PFSK-1 (cell line): Measurements from ENCODE around the gene SSR2. TPM values are rescaled to one million over a fixed set of nuclear protein-coding genes. Genes with fewer than 3 reads are reported as not detected.

Experiments
- FOXP2 ChIP-seq: optimal IDR thresholded peaks from 2 replicates; pipeline ENCODE3; 2011; ENCODE audit warnings: borderline replicate concordance, control low read depth, inconsistent platforms; ENCODE audit not compliant: insufficient read depth; ENCODE audit errors: extremely low read length, extremely low read depth
- POLR2AphosphoS5 ChIP-seq: IDR thresholded peaks from 2 replicates; pipeline ENCODE4 v1.6.1; 2012; ENCODE audit warnings: low read depth, mild to moderate bottlenecking, control low read depth, low read length, moderate library complexity
- REST ChIP-seq, 2 experiments: IDR thresholded peaks; 2 replicates each; pipeline versions ENCODE4 v1.6.1 to v1.8.0; 2011 to 2012; ENCODE audit warnings: low read depth in 2 of 2, low read length in 2 of 2, control low read depth in 1 of 2, inconsistent platforms in 1 of 2, mild to moderate bottlenecking in 1 of 2, moderate library complexity in 1 of 2; ENCODE audit not compliant: insufficient read depth in 1 of 2
- SIN3A ChIP-seq: IDR thresholded peaks from 2 replicates; pipeline ENCODE4 v1.6.1; 2012; ENCODE audit warnings: mild to moderate bottlenecking, low read length, moderate library complexity, borderline replicate concordance; ENCODE audit not compliant: insufficient read depth
- TAF1 ChIP-seq: IDR thresholded peaks from 2 replicates; pipeline ENCODE4 v1.6.1; 2012; ENCODE audit warnings: low read length, control low read depth, borderline replicate concordance; ENCODE audit not compliant: insufficient read depth
- polyA plus RNA-seq: library from polyadenylated mRNA; unstranded; fragments of >200 nt; gene quantifications from one replicate; pipeline ENCODE4 v1.2.1, GENCODE V29; 2012; ENCODE audit warnings: low read depth, missing spikeins; ENCODE audit not compliant: insufficient read length

Gene SSR2
- polyA plus RNA-seq: 234 TPM

GRCh38 chr1:156020293-156021092, at the start of gene SSR2:
Gene SSR2 (minus strand): TSS chr1:156020951. CDS start chr1:156020167, 784 bp downstream.
- TF ChIP-seq SIN3A: peak; percentile 82; the same call in 1 of the 2 replicates
- peak; percentile 87 for TF ChIP-seq TAF1
- TF ChIP-seq REST (IDR thresholded peaks at IDR 0.05; ENCODE audit: insufficient read depth in 1 of 2, low read depth in 2 of 2, low read length in 2 of 2): peak in 1 of 2 experiments; percentile 58; a peak in 1 of 4 replicates
- TF ChIP-seq FOXP2: peak; percentile 12
- peak; percentile 98 for TF ChIP-seq POLR2AphosphoS5

DNA sequence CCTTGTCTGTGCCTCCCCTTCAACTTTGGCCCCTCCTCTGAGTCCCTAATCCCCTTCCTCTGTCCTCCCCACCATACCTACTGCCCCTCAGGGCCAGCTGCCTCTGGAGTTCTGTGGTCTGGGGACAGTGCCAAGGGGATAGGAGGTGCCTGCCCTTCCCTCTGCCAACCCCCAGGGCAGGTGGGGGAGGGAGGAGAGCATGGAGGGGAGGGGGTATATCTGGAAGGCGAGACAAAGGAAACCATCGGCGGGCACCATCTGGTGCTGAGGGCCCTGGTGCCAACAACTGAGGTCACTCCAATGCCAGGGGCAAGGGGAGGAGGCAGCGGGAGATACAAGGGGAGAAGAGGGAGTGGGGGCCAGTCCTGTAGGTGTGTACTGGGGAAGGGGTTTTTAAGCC, 49.8 kb upstream of the SSR2 start:
- no peak for TF ChIP-seq SIN3A
- TF ChIP-seq POLR2AphosphoS5: no peak
- TF ChIP-seq FOXP2: no peak

GRCh38 chr1:156069490-156070455, 49.0 kb upstream of the SSR2 start:
- TF ChIP-seq FOXP2 (no peak), REST (IDR thresholded peaks at IDR 0.05; ENCODE audit: insufficient read depth in 1 of 2, low read depth in 2 of 2, low read length in 2 of 2) (no peak), POLR2AphosphoS5 (no peak), TAF1 (no peak), SIN3A (no peak)

GRCh38 chr1:156067262-156067661, 46.5 kb upstream of the SSR2 start:
- no peak for TF ChIP-seq SIN3A
- TF ChIP-seq POLR2AphosphoS5: no peak
- TF ChIP-seq TAF1: no peak
- no peak for TF ChIP-seq REST (IDR thresholded peaks at IDR 0.05; ENCODE audit: insufficient read depth in 1 of 2, low read depth in 2 of 2, low read length in 2 of 2)
- no peak for TF ChIP-seq FOXP2

GRCh38 chr1:156065871-156066270, 45.1 kb upstream of the SSR2 start:
- TF ChIP-seq POLR2AphosphoS5 (no peak), REST (IDR thresholded peaks at IDR 0.05; ENCODE audit: insufficient read depth in 1 of 2, low read depth in 2 of 2, low read length in 2 of 2) (no peak), FOXP2 (no peak), SIN3A (no peak), TAF1 (no peak)
